H1 (cell line): ENCODE data around the gene CELF2. TPM values are rescaled to one million over a fixed set of nuclear protein-coding genes. Genes with fewer than 3 reads are reported as not detected.

ENCODE experiments used
- CTCF ChIA-PET: fragments of 300-600 bp; sonication (Branson Sonifier 250); formaldehyde crosslinking; loops from one replicate; lab custom pipeline; 2021; ENCODE audit not compliant: partially characterized antibody; lab: Charles Lee
- POLR2A ChIA-PET: fragments of 300-600 bp; sonication (Branson Sonifier 250); formaldehyde crosslinking; loops from one replicate; lab custom pipeline; 2021; ENCODE audit warnings: inconsistent platforms; ENCODE audit not compliant: partially characterized antibody; lab: Charles Lee
- DNase-seq, 2 experiments: peaks; one replicate each; pipeline versions ENCODE4 v3.0.0 to v3.0.0-alpha.2; 2010 to 2022; ENCODE audit warnings: low spot score in 2 of 2, low read depth in 1 of 2, mixed read lengths in 1 of 2
- FAIRE-seq: peaks from 2 replicates; lab custom pipeline; 2011; peaks lifted over from hg19 to GRCh38; lab: Jason Lieb, UNC
- H2AFZ ChIP-seq: 2 replicates; pipeline ENCODE4 v1.8.1; 2012; ENCODE audit warnings: low read length, inconsistent platforms
- H2AK5ac ChIP-seq: 2 replicates; pipeline ENCODE4 v1.6.1; 2013; ENCODE audit warnings: low read depth, low read length
- H2BK120ac ChIP-seq: replicated peaks from 2 replicates; pipeline ENCODE3; 2013; ENCODE audit warnings: low read depth, low read length, inconsistent platforms
- H2BK12ac ChIP-seq: 2 replicates; pipeline ENCODE4 v1.6.1; 2013; ENCODE audit warnings: low read depth, low read length
- H2BK15ac ChIP-seq: 2 replicates; pipeline ENCODE4 v1.6.1; 2013; ENCODE audit warnings: low read length
- H2BK20ac ChIP-seq: 2 replicates; pipeline ENCODE4 v1.6.1; 2013; ENCODE audit warnings: low read length
- H2BK5ac ChIP-seq: 2 replicates; pipeline ENCODE4 v1.6.1; 2013; ENCODE audit warnings: low read depth, low read length
- H3K14ac ChIP-seq: 2 replicates; pipeline ENCODE4 v1.6.1; 2013; ENCODE audit warnings: inconsistent platforms; ENCODE audit not compliant: insufficient read length
- H3K18ac ChIP-seq: 2 replicates; pipeline ENCODE4 v1.6.1; 2013; ENCODE audit warnings: low read length; ENCODE audit errors: extremely low read depth
- H3K23ac ChIP-seq: 2 replicates; pipeline ENCODE4 v1.6.1; 2013; ENCODE audit warnings: inconsistent platforms; ENCODE audit not compliant: insufficient read length
- H3K23me2 ChIP-seq: 2 replicates; pipeline ENCODE4 v1.6.1; 2013; ENCODE audit warnings: low read depth, low read length
- H3K27ac ChIP-seq: 2 replicates; pipeline ENCODE4 v1.6.1; 2011; ENCODE audit warnings: low read depth, low read length, inconsistent platforms
- H3K27me3 ChIP-seq, 4 experiments: replicated peaks in 1 of 4; 1 replicate in 1 of 4; 2 replicates in 3 of 4; pipeline versions ENCODE4 v1.6.1 to v1.8.1; 2011 to 2013; ENCODE audit warnings: low read length in 3 of 4, mild to moderate bottlenecking in 3 of 4, inconsistent platforms in 2 of 4, mixed read lengths in 2 of 4, moderate library complexity in 1 of 4; ENCODE audit not compliant: control insufficient read depth in 3 of 4, insufficient read depth in 3 of 4; ENCODE audit errors: extremely low read depth in 1 of 4
- H3K36me3 ChIP-seq, 4 experiments: 2 replicates each; pipeline versions ENCODE4 v1.6.1 to v1.8.1; 2011 to 2013; ENCODE audit warnings: mild to moderate bottlenecking in 4 of 4, low read length in 3 of 4, moderate library complexity in 2 of 4, control low read depth in 1 of 4, inconsistent platforms in 1 of 4; ENCODE audit not compliant: insufficient read depth in 4 of 4, control insufficient read depth in 2 of 4
- H3K4ac ChIP-seq: replicated peaks from 2 replicates; pipeline ENCODE3; 2013; ENCODE audit warnings: low read length, low read depth, mixed read lengths, inconsistent platforms; ENCODE audit not compliant: insufficient read length
- H3K4me1 ChIP-seq, 4 experiments: replicated peaks in 1 of 4; 1 replicate in 1 of 4; 2 replicates in 3 of 4; pipeline versions ENCODE4 v1.6.1 to v1.8.1; 2011 to 2013; ENCODE audit warnings: low read length in 3 of 4, inconsistent platforms in 2 of 4, mixed read lengths in 1 of 4; ENCODE audit not compliant: insufficient read depth in 4 of 4, control insufficient read depth in 3 of 4
- H3K4me2 ChIP-seq, 2 experiments: 2 replicates each; pipeline versions ENCODE4 v1.6.1 to v1.8.1; 2011 to 2013; ENCODE audit warnings: low read depth in 2 of 2, low read length in 2 of 2, control low read depth in 1 of 2, inconsistent platforms in 1 of 2, mild to moderate bottlenecking in 1 of 2; ENCODE audit not compliant: insufficient read depth in 1 of 2
- H3K4me3 ChIP-seq, 4 experiments: fragments of 200-600, 300-600 bp in 1 of 4; sonication (generic), shearing (Covaris generic), sonication (Bioruptor Twin) in 1 of 4; 2 replicates each; pipeline versions ENCODE4 v1.5.1 to v1.8.1; 2011 to 2016; ENCODE audit warnings: low read length in 4 of 4, low read depth in 3 of 4, control low read depth in 2 of 4, inconsistent platforms in 2 of 4, mild to moderate bottlenecking in 2 of 4, mixed read lengths in 1 of 4, moderate library complexity in 1 of 4; ENCODE audit not compliant: insufficient read depth in 2 of 4; ENCODE audit errors: extremely low read depth in 1 of 4
- H3K56ac ChIP-seq: replicated peaks from 2 replicates; pipeline ENCODE3; 2013; ENCODE audit warnings: low read depth, mild to moderate bottlenecking, mixed read lengths, low read length, inconsistent platforms; ENCODE audit not compliant: insufficient read length
- H3K79me1 ChIP-seq: 2 replicates; pipeline ENCODE4 v1.6.1; 2013; ENCODE audit warnings: low read depth, low read length, control low read depth
- H3K79me2 ChIP-seq, 2 experiments: 2 replicates each; pipeline versions ENCODE4 v1.6.1 to v1.8.1; 2012 to 2013; ENCODE audit warnings: low read length in 2 of 2, mild to moderate bottlenecking in 2 of 2, inconsistent platforms in 1 of 2; ENCODE audit not compliant: insufficient read depth in 2 of 2, control insufficient read depth in 1 of 2
- H3K9ac ChIP-seq, 4 experiments: replicated peaks in 1 of 4; 1 replicate in 1 of 4; 2 replicates in 3 of 4; pipeline versions ENCODE4 v1.6.1 to v1.8.1; 2011 to 2013; ENCODE audit warnings: low read depth in 3 of 4, low read length in 3 of 4, control low read depth in 2 of 4, mild to moderate bottlenecking in 2 of 4, moderate library complexity in 2 of 4, inconsistent platforms in 1 of 4; ENCODE audit errors: extremely low read depth in 1 of 4
- H3K9me3 ChIP-seq, 2 experiments: 2 replicates each; pipeline versions ENCODE4 v1.6.1 to v1.8.1; 2012 to 2013; ENCODE audit warnings: mild to moderate bottlenecking in 2 of 2, moderate library complexity in 2 of 2, control low read depth in 1 of 2, inconsistent platforms in 1 of 2, low read depth in 1 of 2, low read length in 1 of 2, mixed read lengths in 1 of 2; ENCODE audit not compliant: insufficient read depth in 2 of 2
- H4K20me1 ChIP-seq, 2 experiments: replicated peaks in 1 of 2; 2 replicates each; pipeline versions ENCODE3 to v1.8.1; 2011 to 2013; ENCODE audit warnings: inconsistent platforms in 2 of 2, low read length in 2 of 2, mild to moderate bottlenecking in 1 of 2; ENCODE audit not compliant: insufficient read depth in 2 of 2, control insufficient read depth in 1 of 2
- H4K5ac ChIP-seq: 2 replicates; pipeline ENCODE4 v1.6.1; 2013; ENCODE audit warnings: low read length, low read depth, mixed read lengths, inconsistent platforms; ENCODE audit not compliant: insufficient read length
- H4K8ac ChIP-seq: 2 replicates; pipeline ENCODE4 v1.8.0; 2013; ENCODE audit warnings: mild to moderate bottlenecking, moderate library complexity, low read length, inconsistent platforms; ENCODE audit not compliant: insufficient read depth; ENCODE audit errors: extremely low read depth
- H4K91ac ChIP-seq: replicated peaks from 2 replicates; pipeline ENCODE3; 2013; ENCODE audit warnings: low read length, mixed read lengths, inconsistent platforms; ENCODE audit not compliant: insufficient read length
- CTCF ChIP-seq, 3 experiments: IDR thresholded peaks; 1 replicate in 2 of 3; 2 replicates in 1 of 3; pipeline versions ENCODE4 v1.5.1 to v1.6.1; 2011; ENCODE audit warnings: low read length in 3 of 3, mild to moderate bottlenecking in 3 of 3, inconsistent platforms in 2 of 3, low read depth in 1 of 3, moderate library complexity in 1 of 3; ENCODE audit not compliant: insufficient read depth in 1 of 3; ENCODE audit errors: control extremely low read depth in 1 of 3
- EGR1 ChIP-seq: IDR thresholded peaks from 2 replicates; pipeline ENCODE4 v1.6.1; 2011; ENCODE audit warnings: low read depth, low read length, borderline replicate concordance
- FOSL1 ChIP-seq: IDR thresholded peaks from 2 replicates; pipeline ENCODE4 v1.6.1; 2011; ENCODE audit warnings: mild to moderate bottlenecking, low read depth, low read length, moderate library complexity; ENCODE audit not compliant: insufficient read depth
- HDAC2 ChIP-seq, 2 experiments: fragments of 300-600 bp in 1 of 2; sonication (generic) in 1 of 2; IDR thresholded peaks; 2 replicates each; pipeline ENCODE4 v1.6.1; 2011 to 2012; ENCODE audit warnings: low read depth in 2 of 2, low read length in 2 of 2, mild to moderate bottlenecking in 2 of 2, moderate library complexity in 2 of 2, borderline replicate concordance in 1 of 2, inconsistent platforms in 1 of 2
- MAX ChIP-seq: IDR thresholded peaks from 2 replicates; pipeline ENCODE4 v1.6.1; 2012; ENCODE audit warnings: inconsistent platforms
- SIN3A ChIP-seq, 2 experiments: IDR thresholded peaks in 1 of 2; conservative IDR thresholded peaks in 1 of 2; 2 replicates each; pipeline ENCODE4 v1.6.1; 2011 to 2012; ENCODE audit warnings: low read length in 2 of 2, improper control_type of control experiment in 1 of 2, low read depth in 1 of 2, mild to moderate bottlenecking in 1 of 2
- TEAD4 ChIP-seq: IDR thresholded peaks from 2 replicates; pipeline ENCODE4 v1.6.1; 2012; ENCODE audit warnings: low read depth, low read length, inconsistent platforms, mixed read lengths
- WGBS, 2 experiments: shearing (Covaris generic) in 1 of 2; methylation state at CpG; one replicate each; pipeline versions ENCODE4 v1.1.6 to v1.1.7; 2013 to 2015; ENCODE audit warnings: low lambda C conversion rate in 2 of 2, mixed read lengths in 2 of 2, inconsistent platforms in 1 of 2, low coverage in 1 of 2, missing lambda C conversion rate in 1 of 2; ENCODE audit not compliant: insufficient replicate concordance in 2 of 2, insufficient coverage in 1 of 2, insufficient read length in 1 of 2; ENCODE audit errors: extremely low coverage in 1 of 2, missing lambda C conversion rate in 1 of 2; 5-methylcytosine and 5-hydroxymethylcytosine counted together
- polyA plus RNA-seq, 7 experiments: library from polyadenylated mRNA; depleted of rRNA in 3 of 7; stranded (reverse) in 5 of 7; unstranded in 2 of 7; fragments of >200 nt in 5 of 7; fragments of 200-250 nt in 2 of 7; gene quantifications; 1 replicate in 5 of 7; 2 replicates in 1 of 7; 4 replicates in 1 of 7; pipeline versions ENCODE4 v1.2.1 to v1.2.3, GENCODE V29; 2011 to 2013; ENCODE audit warnings: missing spikeins in 2 of 7, mixed read lengths in 2 of 7
- total RNA-seq: library from RNA; stranded (reverse); fragmentation: NEBNext Ultra II Directional; extraction: Animal tissue kit (Norgen Biotek cat#: 25700); gene quantifications from 2 replicates; pipeline ENCODE4 v1.2.1, GENCODE V29; 2021

CELF2 gene
- total and polyA plus RNA-seq, 2 of the 8 experiments (the other 6 are each of a cell fraction or from before 2014, with no cell fraction given): 18.3 to 22.7 TPM

GRCh38 chr10:11253385-11254002 lies 235.8 kb downstream of the CELF2 start:
- no peak overlapping the region for H2AFZ ChIP-seq
- ChIA-PET CTCF (interaction anchor here (1.1 kb wide), 1 partner anchor 15 kb away, joined by 5 read pairs; no protein-coding TSS in a partner anchor), POLR2A (no interaction called here)
- no peak overlapping the region for H4K8ac ChIP-seq
- H3K23me2 ChIP-seq: no peaks in the 10 kb centered on the region; the same call in 1 of the 2 replicates
- H3K27ac ChIP-seq: no peak overlapping the region
- no peak for FAIRE-seq
- H3K27me3 ChIP-seq: no peaks in the 10 kb centered on the region
- H2BK120ac ChIP-seq: no peak overlapping the region
- no peak for DNase-seq
- no peaks in the 10 kb centered on the region for H3K79me2 ChIP-seq
- H2BK15ac ChIP-seq: no peak overlapping the region
- H2BK12ac ChIP-seq: no peak overlapping the region
- no peak overlapping the region for H2BK5ac ChIP-seq
- no peak overlapping the region for H3K4me3 ChIP-seq
- H4K91ac ChIP-seq: no peak overlapping the region
- no peak overlapping the region for H4K5ac ChIP-seq
- no peak overlapping the region for H3K18ac ChIP-seq
- no peak overlapping the region for H3K56ac ChIP-seq
- H2AK5ac ChIP-seq: no peak overlapping the region
- no peak overlapping the region for H3K9ac ChIP-seq
- 96% methylated on average over 10 of the region's 10 CpGs; no CpG with 5 or more reads in 1 of the 2 experiments for WGBS, 2 experiments
- peaks cover 0 to 5% (median 1%) of the 10 kb centered on the region in 4 experiments; a peak in 1 of 8 replicates for H3K36me3 ChIP-seq
- peaks cover 5 to 9% (median 6%) of the 10 kb centered on the region in 4 experiments; a peak in 4 of 7 replicates for H3K4me1 ChIP-seq
- no peak overlapping the region for H3K14ac ChIP-seq
- H3K4me2 ChIP-seq: no peak overlapping the region
- no peaks in the 10 kb centered on the region for H3K9me3 ChIP-seq
- no peak overlapping the region for H3K4ac ChIP-seq
- H3K79me1 ChIP-seq: no peaks in the 10 kb centered on the region
- H2BK20ac ChIP-seq: no peak overlapping the region
- no peaks in the 10 kb centered on the region for H4K20me1 ChIP-seq
- H3K23ac ChIP-seq: no peak overlapping the region
- no peak for TF ChIP-seq SIN3A (conservative IDR thresholded peaks at IDR 0.05 in 1 of 2, IDR thresholded peaks at IDR 0.05 in 1 of 2; ENCODE audit: low read depth in 1 of 2, low read length in 2 of 2)
- no peak for TF ChIP-seq TEAD4
- TF ChIP-seq MAX: no peak
- TF ChIP-seq EGR1: no peak
- no peak for TF ChIP-seq HDAC2 (IDR thresholded peaks at IDR 0.05; ENCODE audit: borderline replicate concordance in 1 of 2, low read depth in 2 of 2, low read length in 2 of 2)
- TF ChIP-seq FOSL1: no peak
- no peak for TF ChIP-seq CTCF (IDR thresholded peaks at IDR 0.05; ENCODE audit: control extremely low read depth in 1 of 3, insufficient read depth in 1 of 3, low read depth in 1 of 3, low read length in 3 of 3)
